CD4-positive, alpha-beta T cell treated with Interleukin-2 at 100 ng/mL for 4 hours (primary cell): ENCODE data around the gene LRRC23.
"Not testable (repeated sequence)": the region's sequence is repeated elsewhere in the genome, so short reads cannot be mapped to it uniquely, and the experiment has no call there.

ENCODE experiments used
- DNase-seq: peaks from one replicate; pipeline ENCODE4 v3.0.0-alpha.2; 2020; ENCODE audit warnings: low spot score

The LRRC23 gene

GRCh38 chr12:6902448-6902847 is 2.2 kb upstream of the LRRC23 start:
- no peak for DNase-seq

DNA sequence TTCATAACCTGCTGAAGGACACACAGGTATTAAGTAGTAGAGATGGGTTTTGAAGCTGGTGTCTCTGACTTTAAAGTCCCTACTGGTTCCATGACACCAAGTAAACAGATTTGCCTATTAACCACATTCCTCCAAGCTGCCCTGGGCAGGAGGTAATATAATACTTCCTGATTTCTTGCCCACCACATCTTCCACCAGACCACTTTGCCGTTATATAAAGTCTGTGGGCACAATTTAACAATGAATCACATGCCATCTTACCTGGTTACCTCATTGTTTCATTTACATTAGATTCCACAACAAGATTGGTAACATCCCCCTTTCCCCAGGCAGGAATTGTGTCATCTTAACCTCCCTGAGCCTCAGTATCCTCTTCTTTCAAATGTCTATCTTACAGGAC is 900 bp upstream of the LRRC23 start:
- DNase-seq = no peak

DNA sequence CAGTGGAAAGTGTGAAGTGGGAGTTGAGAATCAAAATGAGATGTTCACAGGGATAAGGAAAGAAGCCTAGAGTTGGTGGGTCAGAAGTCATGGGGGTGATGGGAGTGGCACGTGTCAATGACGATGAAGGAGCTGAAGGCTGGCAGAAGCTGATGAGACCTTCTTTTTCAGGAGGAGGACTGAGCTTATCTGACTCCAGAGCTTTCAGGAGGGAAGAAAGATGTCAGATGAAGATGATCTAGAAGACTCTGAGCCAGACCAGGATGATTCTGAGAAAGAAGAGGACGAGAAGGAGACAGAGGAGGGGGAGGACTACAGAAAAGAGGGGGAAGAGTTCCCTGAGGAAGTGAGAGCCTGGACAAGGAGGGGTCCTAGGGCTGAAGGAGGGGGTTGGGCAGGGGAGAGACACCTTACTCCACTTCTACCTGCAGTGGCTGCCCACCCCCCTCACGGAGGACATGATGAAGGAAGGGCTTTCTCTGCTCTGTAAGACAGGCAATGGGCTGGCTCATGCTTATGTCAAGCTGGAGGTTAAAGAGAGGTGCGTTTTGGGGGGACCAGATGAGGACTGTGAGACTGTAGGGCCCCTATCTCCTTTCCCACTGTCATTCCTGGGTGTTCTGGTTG is 905 bp downstream of the LRRC23 start:
- DNase-seq = no peak

- DNase-seq = not testable (repeated sequence)
Measured at GRCh38 chr12:6908141-6908540, 3.5 kb downstream of the LRRC23 start.

DNA sequence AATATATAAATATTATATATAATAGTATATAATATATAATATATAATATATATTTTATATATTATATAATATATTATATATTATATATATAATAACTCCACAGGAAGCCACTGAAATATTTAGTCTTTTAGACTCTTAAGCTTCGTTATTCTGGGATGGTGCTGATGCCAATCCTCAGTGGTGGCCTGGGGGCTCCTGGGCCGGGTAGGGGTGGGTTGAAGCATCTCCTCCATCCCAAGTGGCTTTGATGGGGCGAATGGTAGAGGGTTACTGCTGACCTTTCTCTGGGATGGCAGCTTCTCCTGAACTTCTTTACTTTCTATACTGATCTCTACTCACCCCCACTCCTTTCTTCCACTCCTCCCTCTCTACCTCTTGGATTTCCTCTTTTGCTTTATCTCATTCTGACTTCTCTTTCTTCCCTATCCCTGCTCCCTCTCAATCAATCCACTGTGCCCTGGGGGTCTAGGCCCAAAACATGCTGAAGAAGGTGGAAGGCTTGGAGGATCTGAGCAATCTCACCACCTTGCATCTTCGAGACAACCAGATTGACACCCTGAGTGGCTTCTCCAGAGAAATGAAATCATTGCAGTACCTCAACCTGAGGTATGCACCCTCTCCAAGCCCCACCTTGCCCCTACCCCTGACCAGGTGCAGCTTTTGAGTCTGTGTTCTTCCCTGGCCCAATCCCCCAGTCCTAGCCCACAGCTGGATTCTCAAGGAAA is 5.0 kb downstream of the LRRC23 start:
- no peak for DNase-seq

- no peak for DNase-seq
Measured at GRCh38 chr12:6912164-6912935, 7.7 kb downstream of the LRRC23 start.

GRCh38 chr12:6914246-6914946 is 9.8 kb downstream of the LRRC23 start, which contains the start of gene ENO2:
ENO2 (plus strand) TSS chr12:6914580; CDS start chr12:6915833, 1,253 bp downstream.
- peak; percentile 90 for DNase-seq

- DNase-seq = no peak
Measured at GRCh38 chr12:6914947-6915788, 10.5 kb downstream of the LRRC23 start.

DNA sequence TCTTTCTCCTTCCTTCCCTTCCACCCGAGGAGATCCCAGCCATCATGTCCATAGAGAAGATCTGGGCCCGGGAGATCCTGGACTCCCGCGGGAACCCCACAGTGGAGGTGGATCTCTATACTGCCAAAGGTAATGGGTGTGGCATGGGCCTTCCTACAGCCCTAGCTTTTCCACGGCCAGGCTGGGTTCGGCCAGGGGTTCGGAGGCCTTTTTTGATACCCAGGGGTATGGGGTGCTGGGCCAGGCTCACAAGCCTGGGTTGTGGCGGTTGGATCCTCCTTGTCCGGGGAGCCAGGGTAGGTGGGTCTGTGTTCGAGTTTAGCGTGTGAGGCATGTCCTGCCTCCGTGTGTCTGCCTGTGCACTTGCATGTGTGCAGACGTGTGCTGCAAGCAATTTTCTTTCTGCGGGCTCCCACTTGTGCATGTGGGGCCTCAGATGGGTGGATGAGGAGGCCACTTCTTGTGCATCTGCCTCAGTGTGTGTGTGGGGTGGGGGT is 11.2 kb downstream of the LRRC23 start:
- no peak for DNase-seq

DNA sequence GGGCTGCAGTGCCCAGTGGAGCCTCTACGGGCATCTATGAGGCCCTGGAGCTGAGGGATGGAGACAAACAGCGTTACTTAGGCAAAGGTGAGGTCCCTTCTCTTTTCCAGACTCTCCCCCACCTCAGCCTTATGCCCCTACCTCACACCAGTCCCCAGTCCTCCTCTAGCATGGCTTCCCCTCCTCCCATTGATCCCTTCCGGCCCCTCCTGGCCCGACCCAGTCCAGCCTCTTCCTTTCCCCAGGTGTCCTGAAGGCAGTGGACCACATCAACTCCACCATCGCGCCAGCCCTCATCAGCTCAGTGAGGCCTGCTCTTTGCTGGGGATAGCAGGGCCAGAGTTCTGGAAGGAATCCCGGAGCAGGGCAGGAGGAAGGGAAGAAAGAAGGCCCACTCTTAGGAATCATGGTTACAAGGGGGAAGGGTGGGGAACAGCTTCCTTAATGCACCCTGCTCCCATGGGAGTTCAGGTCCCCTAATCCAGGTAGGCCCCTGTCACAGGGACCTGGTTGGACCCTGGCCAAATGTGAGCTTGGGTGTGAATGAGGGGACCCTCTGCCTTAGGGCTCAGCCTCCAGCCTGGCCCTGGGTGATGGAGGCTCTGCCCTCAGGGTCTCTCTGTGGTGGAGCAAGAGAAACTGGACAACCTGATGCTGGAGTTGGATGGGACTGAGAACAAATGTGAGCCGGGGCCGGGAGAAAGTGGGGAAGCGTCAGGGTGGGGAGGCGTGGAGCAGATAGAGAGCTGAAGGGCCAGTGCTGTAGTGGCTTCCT is 12.0 kb downstream of the LRRC23 start:
- no peak for DNase-seq

DNA sequence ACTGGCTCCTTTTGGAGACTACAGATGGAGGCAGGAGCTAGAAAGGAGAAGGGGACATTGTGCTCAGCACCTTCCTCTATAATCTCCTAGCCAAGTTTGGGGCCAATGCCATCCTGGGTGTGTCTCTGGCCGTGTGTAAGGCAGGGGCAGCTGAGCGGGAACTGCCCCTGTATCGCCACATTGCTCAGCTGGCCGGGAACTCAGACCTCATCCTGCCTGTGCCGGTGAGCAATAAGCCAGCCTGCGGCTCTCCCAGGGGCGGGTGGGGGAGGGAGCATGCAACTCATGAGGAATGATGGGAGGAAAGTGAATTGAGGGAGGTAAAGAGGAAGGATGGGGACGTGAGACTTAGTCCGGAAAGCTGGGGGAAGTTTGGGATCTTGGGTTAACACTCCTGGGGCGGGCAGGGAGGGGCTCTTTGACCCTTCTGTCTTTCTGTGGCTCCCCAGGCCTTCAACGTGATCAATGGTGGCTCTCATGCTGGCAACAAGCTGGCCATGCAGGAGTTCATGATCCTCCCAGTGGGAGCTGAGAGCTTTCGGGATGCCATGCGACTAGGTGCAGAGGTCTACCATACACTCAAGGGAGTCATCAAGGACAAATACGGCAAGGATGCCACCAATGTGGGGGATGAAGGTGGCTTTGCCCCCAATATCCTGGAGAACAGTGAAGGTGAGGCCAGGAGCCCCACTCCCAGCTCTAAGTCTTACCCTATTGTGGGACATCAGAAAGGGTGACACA is 13.0 kb downstream of the LRRC23 start:
- no peak for DNase-seq

DNA sequence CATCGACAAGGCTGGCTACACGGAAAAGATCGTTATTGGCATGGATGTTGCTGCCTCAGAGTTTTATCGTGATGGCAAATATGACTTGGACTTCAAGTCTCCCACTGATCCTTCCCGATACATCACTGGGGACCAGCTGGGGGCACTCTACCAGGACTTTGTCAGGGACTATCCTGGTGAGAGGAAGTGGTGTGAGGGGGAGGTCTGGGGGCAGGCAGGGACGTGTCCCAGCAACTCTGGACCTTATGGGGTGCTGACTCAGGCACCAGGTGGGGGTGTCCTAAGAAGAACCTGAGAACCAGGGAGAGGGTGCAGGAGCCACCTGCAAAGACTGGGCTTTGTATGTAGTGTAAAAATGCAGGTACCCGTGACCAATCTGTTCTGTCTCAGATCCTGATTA is 15.0 kb downstream of the LRRC23 start:
- no peak for DNase-seq

DNA sequence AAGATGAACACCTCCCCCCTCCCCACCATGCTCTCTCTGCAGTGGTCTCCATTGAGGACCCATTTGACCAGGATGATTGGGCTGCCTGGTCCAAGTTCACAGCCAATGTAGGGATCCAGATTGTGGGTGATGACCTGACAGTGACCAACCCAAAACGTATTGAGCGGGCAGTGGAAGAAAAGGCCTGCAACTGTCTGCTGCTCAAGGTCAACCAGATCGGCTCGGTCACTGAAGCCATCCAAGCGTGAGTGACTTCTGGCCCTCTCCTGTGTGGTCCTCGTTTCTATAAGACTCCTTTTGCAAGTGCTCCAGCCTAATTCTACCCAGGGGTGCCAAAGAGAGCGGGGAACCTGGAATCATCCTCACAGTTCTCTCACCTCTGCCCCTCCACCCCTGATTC is 16.9 kb downstream of the LRRC23 start:
- DNase-seq = no peak

GRCh38 chr12:6921996-6922946 is 17.6 kb downstream of the LRRC23 start:
- no peak for DNase-seq

DNA sequence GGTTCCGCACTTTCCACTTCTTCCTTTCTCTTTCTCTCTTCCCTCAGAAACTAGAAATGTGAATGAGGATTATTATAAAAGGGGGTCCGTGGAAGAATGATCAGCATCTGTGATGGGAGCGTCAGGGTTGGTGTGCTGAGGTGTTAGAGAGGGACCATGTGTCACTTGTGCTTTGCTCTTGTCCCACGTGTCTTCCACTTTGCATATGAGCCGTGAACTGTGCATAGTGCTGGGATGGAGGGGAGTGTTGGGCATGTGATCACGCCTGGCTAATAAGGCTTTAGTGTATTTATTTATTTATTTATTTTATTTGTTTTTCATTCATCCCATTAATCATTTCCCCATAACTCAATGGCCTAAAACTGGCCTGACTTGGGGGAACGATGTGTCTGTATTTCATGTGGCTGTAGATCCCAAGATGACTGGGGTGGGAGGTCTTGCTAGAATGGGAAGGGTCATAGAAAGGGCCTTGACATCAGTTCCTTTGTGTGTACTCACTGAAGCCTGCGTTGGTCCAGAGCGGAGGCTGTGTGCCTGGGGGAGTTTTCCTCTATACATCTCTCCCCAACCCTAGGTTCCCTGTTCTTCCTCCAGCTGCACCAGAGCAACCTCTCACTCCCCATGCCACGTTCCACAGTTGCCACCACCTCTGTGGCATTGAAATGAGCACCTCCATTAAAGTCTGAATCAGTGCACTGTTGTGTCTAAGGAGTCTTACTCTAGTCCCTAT is 18.5 kb downstream of the LRRC23 start:
- no peak for DNase-seq

GRCh38 chr12:6923851-6924250 is 19.2 kb downstream of the LRRC23 start:
- DNase-seq = no peak

GRCh38 chr12:6925239-6925539 is 20.6 kb downstream of the LRRC23 start:
- no peak for DNase-seq
